T-helper 17 cell (primary cell): ENCODE measurements around the gene CALML3. TPM values are rescaled to one million over a fixed set of nuclear protein-coding genes. Genes with fewer than 3 reads are reported as not detected.

Experiments
- ATAC-seq: fragments of 150-1000 bp; cut with Tn5 transposase; 2 replicates; pipeline ENCODE4 v1.10.0; 2021; ENCODE audit warnings: mild to moderate bottlenecking, moderate library complexity
- DNase-seq, 3 donors: peaks; one replicate each; pipeline versions ENCODE4 v3.0.0 to v3.0.0-alpha.2; 2020 to 2021
- H3K9me3 ChIP-seq: one replicate; pipeline ENCODE4 v1.7.0; 2013; ENCODE audit warnings: low read length, mild to moderate bottlenecking; ENCODE audit not compliant: control insufficient read depth, poor library complexity, severe bottlenecking
- H3K27ac Mint-ChIP-seq: one replicate; pipeline ENCODE4 v1.8.0; 2022; ENCODE audit warnings: mild to moderate bottlenecking, moderate library complexity, mixed read lengths
- H3K27me3 Mint-ChIP-seq: one replicate; pipeline ENCODE4 v1.8.0; 2022; ENCODE audit warnings: mixed read lengths
- H3K36me3 Mint-ChIP-seq: one replicate; pipeline ENCODE4 v1.8.0; 2022; ENCODE audit warnings: low read depth, mixed read lengths
- H3K4me1 Mint-ChIP-seq: one replicate; pipeline ENCODE4 v1.8.0; 2022; ENCODE audit warnings: mild to moderate bottlenecking, mixed read lengths
- H3K4me3 Mint-ChIP-seq: one replicate; pipeline ENCODE4 v1.8.0; 2022; ENCODE audit warnings: mild to moderate bottlenecking, moderate library complexity, mixed read lengths
- total RNA-seq, 4 donors: library from RNA in 2 of 4; stranded (reverse) in 2 of 4; gene quantifications; one replicate each; pipeline ENCODE4 v1.2.3 and lab custom pipeline; 2022 to 2026

CALML3 gene
- total RNA-seq, 2 donors from 2014 or later: not detected

DNA sequence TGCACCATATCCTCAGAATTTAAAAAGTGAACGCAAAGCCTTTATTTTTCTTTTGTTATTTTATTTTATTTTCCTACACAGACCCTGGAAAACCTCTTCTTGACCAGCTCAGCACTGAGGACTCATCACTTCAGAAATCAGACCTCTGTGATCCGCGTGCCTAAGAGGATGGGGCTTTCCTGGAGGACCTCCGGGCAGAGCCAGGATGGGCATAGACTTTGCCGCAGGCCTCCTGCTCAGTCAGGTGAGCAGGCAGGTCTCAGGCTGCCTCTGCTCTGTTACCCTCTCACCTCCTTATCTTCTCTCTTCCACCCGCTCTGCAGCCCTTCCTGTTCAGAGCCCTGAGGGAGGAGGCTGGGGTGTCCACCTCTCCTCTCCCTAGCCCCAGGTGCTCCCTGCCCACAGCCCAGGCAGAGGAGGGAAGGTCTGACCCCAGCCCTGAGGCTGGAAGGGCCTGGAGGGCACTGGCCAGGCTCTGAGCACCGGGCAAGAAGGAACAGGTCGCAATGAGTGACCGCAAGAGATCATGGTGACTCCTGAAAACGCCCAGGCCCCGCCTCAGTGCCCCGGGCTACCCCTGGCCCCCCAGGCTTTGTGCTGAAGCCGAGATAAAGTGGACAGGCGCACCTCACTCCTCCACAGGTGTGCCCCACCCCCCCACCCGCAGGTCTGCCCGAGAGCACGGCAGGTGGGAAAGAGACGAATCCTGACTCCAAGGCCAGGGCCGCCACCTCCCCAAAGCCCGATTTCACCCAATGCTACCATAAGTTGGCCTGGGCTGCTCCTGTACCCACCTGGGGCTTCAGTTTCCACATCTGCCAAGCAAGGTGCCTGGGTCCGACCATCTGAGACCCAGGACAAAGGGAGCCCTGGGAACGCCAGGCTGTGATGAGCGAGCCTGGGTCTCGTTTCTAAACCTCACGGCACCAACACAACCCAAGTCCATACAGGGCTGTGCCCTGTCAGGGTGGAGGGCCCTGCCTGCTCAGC is 28.2 kb upstream of the CALML3 start:
- DNase-seq (no peak), ATAC-seq (no peak)
- Mint-ChIP-seq H3K4me3 (no peak overlapping the region), H3K27ac (no peak overlapping the region), H3K36me3 (peaks cover 2% of the 10 kb centered on the region), H3K4me1 (no peaks in the 10 kb centered on the region), H3K27me3 (peaks cover 5% of the 10 kb centered on the region)
- H3K9me3 ChIP-seq: no peaks in the 10 kb centered on the region

DNA sequence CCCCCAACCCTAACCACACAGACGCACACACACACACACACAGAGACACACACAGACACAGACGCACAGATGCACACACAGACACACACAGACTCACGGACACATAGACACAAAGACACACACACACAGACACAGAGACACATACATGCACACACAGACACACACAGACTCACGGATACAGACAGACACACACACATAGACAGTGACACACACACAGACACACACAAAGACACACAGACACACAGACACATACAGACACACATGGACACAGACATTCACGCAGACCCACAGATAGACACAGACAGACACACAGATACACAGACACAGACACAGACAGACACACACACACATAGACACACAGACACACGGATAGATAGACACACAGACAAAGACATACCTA is 27.5 kb upstream of the CALML3 start:
- ATAC-seq (no peak), DNase-seq (no peak)
- peaks cover 5% of the 10 kb centered on the region for H3K27me3 Mint-ChIP-seq
- H3K9me3 ChIP-seq: no peaks in the 10 kb centered on the region
- no peak overlapping the region for H3K4me3 Mint-ChIP-seq
- H3K36me3 Mint-ChIP-seq: no peaks in the 10 kb centered on the region
- H3K4me1 Mint-ChIP-seq: no peaks in the 10 kb centered on the region
- no peak overlapping the region for H3K27ac Mint-ChIP-seq

GRCh38 chr10:5497948-5498730 is 26.6 kb upstream of the CALML3 start:
- Mint-ChIP-seq H3K36me3 (peaks cover 2% of the 10 kb centered on the region), H3K4me1 (peaks cover under 1% of the 10 kb centered on the region), H3K27me3 (peaks cover 10% of the 10 kb centered on the region), H3K4me3 (no peak overlapping the region), H3K27ac (no peak overlapping the region)
- DNase-seq (no peak), ATAC-seq (no peak)
- no peaks in the 10 kb centered on the region for H3K9me3 ChIP-seq

DNA sequence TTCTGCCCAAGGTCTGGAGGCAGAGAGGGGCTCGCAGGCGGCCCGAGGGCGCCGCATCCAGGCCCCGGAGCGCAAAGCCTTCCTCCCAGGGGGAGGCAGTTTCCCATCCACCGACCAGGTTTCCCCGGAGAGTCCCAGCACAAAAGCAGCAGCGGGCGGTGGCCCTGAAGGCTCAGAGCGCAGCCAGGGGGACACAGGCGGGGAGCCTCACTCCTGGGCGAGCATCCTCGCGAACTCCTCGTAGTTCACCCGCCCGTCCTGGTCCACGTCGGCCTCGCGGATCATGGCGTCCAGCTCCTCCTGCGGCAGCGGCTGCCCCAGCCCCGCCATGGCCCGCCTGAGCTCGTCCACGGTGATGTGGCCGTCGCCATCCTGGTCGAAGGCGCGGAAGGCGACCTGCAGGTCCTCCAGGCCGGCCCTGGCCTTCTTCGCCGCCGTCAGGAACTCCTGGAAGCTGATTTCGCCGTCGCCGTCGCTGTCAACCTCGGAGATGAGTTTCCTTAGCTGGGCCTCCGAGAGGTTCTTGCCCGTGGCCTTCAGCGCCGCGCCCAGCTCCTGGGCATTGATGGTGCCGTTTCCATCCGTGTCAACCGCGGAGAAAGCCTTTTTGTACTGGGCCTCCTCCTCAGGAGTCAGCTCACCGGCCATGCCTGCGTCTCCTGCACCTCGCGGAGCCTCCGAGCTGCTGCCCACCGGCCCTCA is 25.8 kb upstream of the CALML3 start:
- Mint-ChIP-seq H3K27ac (no peak overlapping the region), H3K4me1 (peaks cover 2% of the 10 kb centered on the region), H3K36me3 (peaks cover 2% of the 10 kb centered on the region), H3K4me3 (no peak overlapping the region), H3K27me3 (peaks cover 17% of the 10 kb centered on the region)
- ATAC-seq (no peak), DNase-seq (no peak)
- H3K9me3 ChIP-seq: no peaks in the 10 kb centered on the region

GRCh38 chr10:5499493-5500140 is 25.1 kb upstream of the CALML3 start, which contains the start of gene CALML5:
Gene CALML5 (minus strand): TSS chr10:5499570. CDS start chr10:5499438, 132 bp downstream.
- H3K9me3 ChIP-seq: no peaks in the 10 kb centered on the region
- DNase-seq (no peak), ATAC-seq (no peak)
- Mint-ChIP-seq H3K27ac (no peak within 1 kb of the TSS), H3K4me1 (peaks cover 2% of the 10 kb centered on the region), H3K27me3 (peaks cover 23% of the 10 kb centered on the region), H3K36me3 (peaks cover 2% of the 10 kb centered on the region), H3K4me3 (no peak within 1 kb of the TSS)

DNA sequence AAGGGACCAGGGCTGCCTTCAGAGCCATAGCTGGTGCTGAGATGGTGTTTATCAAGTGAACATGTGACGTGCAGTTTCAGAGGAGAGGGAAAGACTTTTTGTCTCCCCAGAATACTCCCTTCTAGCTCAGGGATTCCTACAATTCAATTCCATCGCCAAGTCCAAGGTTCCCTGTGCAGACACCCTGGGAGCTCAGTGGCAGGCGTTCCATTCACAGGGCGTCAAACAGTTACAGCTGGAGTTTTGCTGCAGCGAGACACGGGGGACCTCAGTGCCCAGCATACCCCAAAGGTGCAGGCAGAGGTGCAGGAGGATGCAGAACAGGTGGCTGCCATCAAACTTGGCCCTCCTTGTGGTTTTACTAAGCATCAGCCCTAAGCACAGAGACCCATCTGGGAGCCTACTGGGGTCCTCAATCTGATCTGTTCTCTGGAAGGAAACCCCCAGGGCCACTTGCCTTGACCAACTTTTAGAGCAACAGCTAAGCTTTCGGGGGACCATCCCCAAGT is 24.5 kb upstream of the CALML3 start:
- no peak for ATAC-seq
- no peaks in the 10 kb centered on the region for H3K9me3 ChIP-seq
- DNase-seq: no peak
- H3K4me3 Mint-ChIP-seq: no peak overlapping the region
- peaks cover 2% of the 10 kb centered on the region for H3K4me1 Mint-ChIP-seq
- no peak overlapping the region for H3K27ac Mint-ChIP-seq
- peaks cover 27% of the 10 kb centered on the region for H3K27me3 Mint-ChIP-seq
- H3K36me3 Mint-ChIP-seq: peaks cover 2% of the 10 kb centered on the region

DNA sequence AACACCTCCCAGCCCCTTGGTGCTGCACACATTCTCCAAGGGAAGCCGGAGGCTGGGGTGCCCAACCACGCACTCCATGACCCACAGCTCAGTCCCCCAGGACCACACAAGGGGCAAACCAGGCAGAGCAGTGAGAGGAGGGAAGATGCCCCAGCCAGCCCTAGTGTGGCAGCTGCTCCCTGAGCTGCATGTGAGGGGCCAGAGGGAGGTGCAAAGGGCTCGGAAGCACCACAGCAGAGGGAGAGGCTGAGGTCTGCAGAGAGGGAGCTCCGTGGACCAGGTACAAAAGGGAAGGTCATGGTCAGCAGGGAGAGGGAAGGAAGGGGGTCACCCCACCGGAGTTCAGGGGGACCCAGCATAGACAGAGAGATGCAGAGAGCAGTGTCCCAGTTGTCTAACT is 23.9 kb upstream of the CALML3 start:
- peaks cover 34% of the 10 kb centered on the region for H3K27me3 Mint-ChIP-seq
- ATAC-seq: no peak
- no peak for DNase-seq
- peaks cover 2% of the 10 kb centered on the region for H3K4me1 Mint-ChIP-seq
- H3K36me3 Mint-ChIP-seq: peaks cover 2% of the 10 kb centered on the region
- no peak overlapping the region for H3K4me3 Mint-ChIP-seq
- no peaks in the 10 kb centered on the region for H3K9me3 ChIP-seq
- H3K27ac Mint-ChIP-seq: no peak overlapping the region

DNA sequence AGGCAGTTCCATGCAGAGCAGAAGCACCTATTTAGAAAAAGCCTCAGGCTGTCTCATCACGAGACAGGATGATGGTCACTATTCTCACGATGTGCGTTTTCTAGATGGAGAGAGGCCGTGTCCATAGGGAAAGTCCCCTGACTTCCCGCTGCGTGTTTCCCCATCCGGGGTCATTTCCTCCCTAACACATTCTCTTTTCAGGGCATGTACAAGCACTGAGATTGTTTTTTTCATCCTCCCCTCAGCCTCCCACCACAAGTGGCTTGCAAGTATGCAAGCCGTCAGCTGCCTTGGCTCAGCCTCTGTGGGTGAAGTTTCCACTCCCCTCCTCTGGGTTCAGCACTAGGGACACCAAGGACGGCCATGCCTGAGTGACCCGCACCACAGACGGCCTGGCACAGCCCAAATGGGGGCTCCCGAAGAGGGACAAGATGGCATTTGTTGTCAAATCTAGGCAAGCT is 22.7 kb upstream of the CALML3 start:
- Mint-ChIP-seq H3K4me1 (peaks cover 2% of the 10 kb centered on the region), H3K4me3 (no peak overlapping the region), H3K27me3 (peaks cover 38% of the 10 kb centered on the region), H3K36me3 (peaks cover 2% of the 10 kb centered on the region), H3K27ac (no peak overlapping the region)
- no peak for ATAC-seq
- H3K9me3 ChIP-seq: no peaks in the 10 kb centered on the region
- DNase-seq: no peak

DNA sequence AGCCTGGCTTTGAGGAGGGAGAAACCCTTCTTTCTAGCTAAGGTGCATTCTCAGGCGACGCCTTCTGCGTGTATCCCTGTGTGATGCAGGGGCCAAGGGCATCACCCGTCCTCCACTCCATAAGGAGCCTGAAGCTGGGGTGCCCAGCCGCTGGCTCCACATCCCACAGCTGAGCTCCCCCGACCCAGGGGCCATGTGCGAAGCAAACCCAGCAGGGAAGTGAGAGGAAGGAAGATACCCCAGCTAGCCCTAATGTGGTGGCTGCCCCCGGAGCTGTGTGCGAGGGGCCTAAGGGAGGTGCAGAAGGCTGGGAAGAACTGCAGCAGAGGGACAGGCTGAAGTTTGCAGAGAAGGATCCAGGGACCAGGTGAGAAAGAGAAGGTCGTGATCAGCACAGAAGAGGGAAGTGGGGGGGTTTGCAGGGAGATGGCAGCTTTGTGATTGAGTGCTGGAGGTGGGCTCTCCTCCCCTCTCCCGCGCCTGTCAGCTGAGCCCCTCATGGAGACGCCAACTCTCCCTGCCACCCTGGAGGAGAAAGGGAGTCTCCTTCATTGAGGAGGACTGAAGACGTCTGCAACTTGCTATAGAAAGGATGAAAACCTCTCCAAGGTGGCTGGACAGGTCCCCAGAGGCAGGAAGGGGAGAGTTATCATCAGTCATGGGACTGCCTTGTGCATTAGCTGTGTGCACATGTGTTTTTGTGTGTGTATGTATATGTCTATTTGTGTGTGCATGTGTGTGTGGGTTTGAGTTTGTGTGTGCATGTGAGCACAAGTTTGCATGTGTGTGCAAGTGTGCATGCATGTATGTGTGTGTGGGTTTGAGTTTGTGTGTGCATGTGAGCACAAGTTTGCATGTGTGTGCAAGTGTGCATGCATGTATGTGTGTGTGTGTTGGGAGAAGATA is 21.9 kb upstream of the CALML3 start:
- H3K27ac Mint-ChIP-seq: no peak overlapping the region
- peaks cover 2% of the 10 kb centered on the region for H3K36me3 Mint-ChIP-seq
- DNase-seq (no peak), ATAC-seq (no peak)
- peaks cover 2% of the 10 kb centered on the region for H3K4me1 Mint-ChIP-seq
- no peak overlapping the region for H3K4me3 Mint-ChIP-seq
- no peaks in the 10 kb centered on the region for H3K9me3 ChIP-seq
- H3K27me3 Mint-ChIP-seq: peaks cover 38% of the 10 kb centered on the region

- H3K36me3 Mint-ChIP-seq: peaks cover 2% of the 10 kb centered on the region
- no peak for DNase-seq
- no peaks in the 10 kb centered on the region for H3K9me3 ChIP-seq
- no peak overlapping the region for H3K27ac Mint-ChIP-seq
- H3K4me1 Mint-ChIP-seq: peaks cover 2% of the 10 kb centered on the region
- no peak overlapping the region for H3K4me3 Mint-ChIP-seq
- ATAC-seq: no peak
- H3K27me3 Mint-ChIP-seq: peaks cover 38% of the 10 kb centered on the region
Observed at GRCh38 chr10:5503477-5503835, 21.3 kb upstream of the CALML3 start.

- ATAC-seq (no peak), DNase-seq (no peak)
Observed at GRCh38 chr10:5504146-5505072, 20.4 kb upstream of the CALML3 start.

More at GRCh38 chr10:5504146-5505072, 20.4 kb upstream of the CALML3 start:
- H3K27me3 Mint-ChIP-seq: peaks cover 45% of the 10 kb centered on the region
- no peaks in the 10 kb centered on the region for H3K9me3 ChIP-seq
- peaks cover 2% of the 10 kb centered on the region for H3K4me1 Mint-ChIP-seq
- no peak overlapping the region for H3K27ac Mint-ChIP-seq
- H3K4me3 Mint-ChIP-seq: no peak overlapping the region
- H3K36me3 Mint-ChIP-seq: peaks cover 6% of the 10 kb centered on the region
